GM19438 (cell line): ENCODE data around the gene GFRA1.

Source experiments
- ATAC-seq: cut with Tn5 transposase; IDR thresholded peaks from one replicate; pipeline ENCODE4 v1.9.1; 2021; ENCODE audit warnings: low read depth; ENCODE audit not compliant: unreplicated experiment

GFRA1 gene

DNA sequence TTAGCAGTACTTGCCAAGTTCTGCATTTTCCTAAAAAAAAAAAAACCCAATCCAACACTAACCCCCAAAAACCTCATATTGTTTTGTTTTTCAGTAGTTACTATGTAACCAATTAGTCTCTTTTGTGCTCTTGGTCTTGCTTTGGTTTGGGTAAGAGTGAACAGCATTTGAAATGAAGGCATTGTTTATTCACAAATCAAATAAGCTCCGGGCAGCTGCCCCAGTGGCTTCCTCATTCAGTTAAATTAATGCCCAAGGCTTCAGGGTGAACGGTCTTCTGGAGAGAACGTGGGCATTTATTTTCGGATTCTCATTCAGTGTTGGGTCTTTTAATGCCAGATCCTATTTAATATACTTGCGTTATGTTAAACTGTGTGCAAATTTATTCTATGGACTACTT lies 108.7 kb downstream of the GFRA1 start:
- ATAC-seq, result no peak

DNA sequence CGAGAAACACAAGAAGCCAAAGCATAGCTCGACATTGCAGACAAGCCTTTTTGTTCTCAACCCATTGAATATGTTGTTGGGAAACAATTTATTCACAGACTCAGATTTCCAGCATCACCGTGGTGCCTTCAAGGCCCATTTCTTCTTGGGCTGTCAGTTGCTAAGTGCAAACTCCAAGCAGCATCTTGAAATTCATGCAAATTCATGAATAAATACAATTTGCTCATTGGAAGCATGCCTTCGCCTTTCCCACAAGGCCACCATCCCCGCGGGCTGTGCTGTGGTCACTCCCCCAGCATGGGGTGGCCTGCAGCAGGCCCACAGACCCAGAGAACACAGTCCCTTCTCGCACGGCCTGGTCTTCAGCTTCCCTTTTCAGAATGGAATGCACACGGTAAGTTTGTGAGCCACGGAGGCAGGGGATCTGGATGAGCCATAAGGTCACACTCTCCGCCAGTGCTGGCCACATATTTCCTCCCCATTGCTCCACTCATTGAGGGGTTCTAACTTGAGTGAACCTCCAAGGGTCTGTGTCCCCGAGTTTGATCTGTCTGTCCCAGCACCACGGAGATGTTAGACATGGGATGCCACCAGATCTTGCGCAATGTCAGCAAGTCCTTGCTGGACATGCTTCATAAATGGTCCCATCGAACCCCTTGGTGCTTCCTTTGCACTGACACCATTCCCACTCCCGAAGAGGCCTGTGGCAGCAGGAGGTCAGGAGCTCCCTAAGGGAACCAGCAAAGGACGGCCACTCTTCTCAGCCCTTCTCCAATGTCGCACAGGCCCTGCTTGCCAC lies 109.5 kb downstream of the GFRA1 start:
- no peak for ATAC-seq

DNA sequence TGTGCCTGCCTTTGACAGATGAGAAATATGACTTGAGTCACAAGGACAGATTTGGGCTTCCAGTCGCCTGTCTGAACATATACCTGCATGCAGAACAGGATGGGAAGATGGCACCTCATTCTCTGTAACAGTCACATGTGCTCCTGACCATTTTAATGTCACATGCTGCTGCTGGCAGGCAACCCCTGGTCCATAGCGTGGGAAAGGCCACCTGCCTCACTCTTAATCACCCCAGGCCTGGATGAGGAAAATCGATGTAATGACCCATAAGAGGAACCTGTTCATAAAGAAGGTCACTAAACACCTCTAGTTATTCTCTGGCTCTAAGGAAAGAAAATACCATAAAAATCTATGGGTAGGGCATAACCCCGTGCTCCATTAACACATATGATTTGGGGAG lies 110.2 kb downstream of the GFRA1 start:
- no peak for ATAC-seq

DNA sequence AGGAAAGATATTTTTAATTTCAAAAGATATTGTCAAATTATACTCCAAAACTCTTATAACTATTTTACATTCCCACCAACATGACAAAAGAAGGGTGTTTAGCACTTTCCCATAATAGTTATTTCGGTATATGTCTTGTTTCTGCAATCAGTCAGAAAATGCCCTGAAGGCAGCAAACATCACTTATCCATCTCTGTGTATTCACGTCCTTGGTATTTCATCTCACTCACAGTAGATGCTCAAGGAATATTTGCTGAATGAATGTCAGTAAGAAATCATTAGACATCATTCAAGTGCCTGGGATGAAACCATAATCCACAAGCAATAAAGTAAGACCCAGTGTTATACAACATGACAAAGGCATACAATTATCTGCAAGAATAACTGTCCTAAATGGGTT lies 112.7 kb downstream of the GFRA1 start:
- ATAC-seq, result no peak

DNA sequence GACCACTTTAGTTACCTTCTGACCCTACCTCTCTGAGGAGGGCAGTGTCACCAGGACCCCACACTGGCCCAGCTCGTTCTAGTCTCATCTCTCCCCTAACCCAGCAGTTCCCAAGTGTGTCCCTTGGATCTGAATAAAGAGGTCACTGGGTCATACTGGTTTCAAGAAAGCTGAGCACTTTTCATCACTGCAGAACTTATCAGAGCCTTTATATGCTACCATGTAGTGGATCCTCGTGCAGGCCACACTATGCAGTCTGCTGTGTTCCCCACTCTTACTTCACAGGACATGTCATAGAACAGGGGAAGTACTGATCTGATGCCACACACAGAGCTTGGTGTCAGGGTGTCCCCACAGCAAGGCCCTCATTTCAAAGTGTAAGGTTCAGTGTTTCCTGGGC lies 113.8 kb downstream of the GFRA1 start:
- ATAC-seq, result no peak

DNA sequence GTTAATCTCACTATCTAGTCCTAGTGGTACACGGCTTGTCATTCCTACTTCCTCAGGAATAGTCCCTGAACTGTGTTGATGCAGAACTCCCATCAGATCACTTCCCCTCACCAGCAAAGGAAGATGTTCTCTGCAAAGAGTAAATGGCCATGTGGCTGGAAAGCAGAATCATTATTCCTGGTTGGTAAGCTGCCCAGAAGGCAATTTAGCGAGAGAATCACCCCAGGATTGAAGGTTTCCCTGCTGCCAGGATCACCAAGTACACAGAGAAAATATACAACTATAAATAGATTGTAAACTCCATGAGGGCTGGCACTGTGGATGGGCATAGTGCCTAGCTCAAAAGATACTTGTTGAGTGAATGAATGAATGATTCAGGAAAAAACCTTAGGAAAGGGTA lies 115.0 kb downstream of the GFRA1 start:
- no peak for ATAC-seq

DNA sequence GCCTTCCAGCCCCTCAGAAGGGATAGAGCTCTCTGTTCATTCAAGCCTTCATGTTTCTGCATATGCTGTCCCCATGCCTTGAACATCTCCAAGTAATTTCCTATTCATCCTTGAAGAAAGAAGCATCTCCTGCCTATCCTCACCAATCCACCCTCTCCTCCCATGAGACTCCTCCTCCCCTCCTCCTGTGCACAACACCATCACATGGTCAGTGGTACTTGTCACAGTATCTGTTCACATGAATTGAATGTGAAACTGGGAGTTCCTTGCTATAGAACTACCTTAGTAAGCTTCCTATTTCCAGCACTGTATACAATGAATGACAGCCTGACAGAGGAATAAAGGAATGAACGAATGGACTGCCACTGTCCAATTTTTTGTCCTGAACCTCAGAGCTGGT lies 115.5 kb downstream of the GFRA1 start:
- no peak for ATAC-seq

DNA sequence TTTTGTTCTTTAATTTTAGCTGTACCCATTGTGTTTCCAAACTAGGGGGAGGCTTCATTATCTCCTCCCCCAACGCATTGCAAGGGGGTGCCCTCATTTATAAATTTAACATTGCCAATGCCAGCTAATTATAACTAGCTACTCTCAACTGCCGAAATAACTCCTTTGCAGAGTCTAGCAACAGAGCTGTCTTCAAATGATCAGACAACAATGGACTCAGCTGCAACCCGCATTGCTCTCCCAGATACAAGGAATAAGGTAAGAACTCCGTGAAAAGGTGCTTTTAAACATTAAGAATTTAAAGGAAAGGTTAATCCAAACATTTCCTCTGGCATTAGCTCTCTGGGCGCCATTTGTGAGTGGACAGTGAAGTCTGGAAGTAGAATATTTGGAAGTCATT lies 116.2 kb downstream of the GFRA1 start:
- no peak for ATAC-seq

DNA sequence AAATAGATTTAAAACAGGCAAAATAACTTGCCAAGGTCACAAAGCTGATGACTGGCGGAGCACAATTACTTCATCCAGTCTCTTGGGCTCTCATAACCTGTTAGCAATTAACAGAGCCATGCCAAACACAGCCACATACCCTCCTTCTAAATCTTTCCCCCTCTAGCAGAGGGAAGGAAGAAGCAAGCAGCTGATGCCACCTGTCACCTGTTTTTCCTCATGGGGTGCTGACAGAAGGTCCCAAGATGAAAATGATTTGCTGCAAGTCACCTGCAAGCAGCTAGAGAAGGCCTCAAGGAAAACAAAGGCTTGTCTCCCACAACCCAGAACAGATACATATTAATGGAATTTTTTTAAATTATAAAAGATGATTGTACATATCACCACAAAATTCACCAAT lies 117.8 kb downstream of the GFRA1 start:
- no peak for ATAC-seq

DNA sequence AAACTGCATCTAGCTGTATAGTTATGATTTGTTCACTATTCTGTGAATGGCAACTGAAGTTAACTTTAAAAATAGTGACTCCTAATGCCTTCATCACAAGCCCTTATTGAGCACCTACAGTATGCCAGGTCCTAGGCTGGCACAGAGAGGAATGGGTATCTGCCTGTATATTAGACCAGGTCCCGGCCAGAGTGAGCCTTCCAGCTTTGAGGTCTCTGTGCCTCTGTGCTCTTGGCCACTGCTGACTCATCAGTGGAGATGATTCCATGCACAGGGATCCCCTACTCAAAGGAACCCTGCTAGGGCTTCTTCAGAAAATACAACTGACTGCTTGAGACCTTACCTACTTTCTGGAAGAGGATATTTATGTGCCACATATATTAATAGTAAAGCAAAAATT lies 118.4 kb downstream of the GFRA1 start:
- no peak for ATAC-seq

DNA sequence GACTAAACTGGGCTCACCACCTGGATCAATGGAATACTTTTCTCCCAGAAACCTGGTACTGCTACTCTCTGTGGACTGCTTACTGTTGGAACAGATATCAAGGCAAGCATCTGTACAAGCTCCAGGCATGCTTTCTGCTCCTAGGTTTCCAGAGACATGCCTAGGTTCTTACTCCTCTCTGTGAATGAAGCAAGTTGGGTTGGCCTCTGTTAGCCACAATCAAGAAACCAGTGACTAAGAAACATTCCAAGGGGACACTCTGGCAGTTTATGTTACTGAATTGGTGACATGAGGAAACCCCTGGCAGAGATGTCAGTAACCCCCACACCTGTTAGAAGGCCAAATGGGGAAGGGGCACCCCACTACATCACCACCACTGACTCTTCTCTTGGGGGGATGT lies 121.9 kb downstream of the GFRA1 start:
- ATAC-seq, result no peak

DNA sequence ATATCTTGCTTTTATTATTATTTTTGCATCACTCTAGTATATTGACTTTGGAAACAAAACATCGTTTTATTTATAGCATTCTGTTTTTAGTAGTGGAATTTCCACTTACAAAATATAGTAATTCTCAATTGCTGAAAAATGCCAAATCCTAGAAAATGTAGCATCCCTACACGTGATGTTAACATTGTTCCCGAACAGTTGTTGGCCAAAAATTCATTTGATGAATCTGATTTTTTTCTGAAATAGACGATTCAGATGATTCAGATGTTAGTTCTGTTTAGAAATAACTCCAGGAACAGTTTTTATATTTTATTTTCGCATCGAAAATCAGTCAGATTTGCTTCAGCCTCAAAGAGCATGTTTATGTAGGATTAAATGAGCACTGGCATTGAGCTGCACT lies 122.4 kb downstream of the GFRA1 start:
- ATAC-seq, result no peak

DNA sequence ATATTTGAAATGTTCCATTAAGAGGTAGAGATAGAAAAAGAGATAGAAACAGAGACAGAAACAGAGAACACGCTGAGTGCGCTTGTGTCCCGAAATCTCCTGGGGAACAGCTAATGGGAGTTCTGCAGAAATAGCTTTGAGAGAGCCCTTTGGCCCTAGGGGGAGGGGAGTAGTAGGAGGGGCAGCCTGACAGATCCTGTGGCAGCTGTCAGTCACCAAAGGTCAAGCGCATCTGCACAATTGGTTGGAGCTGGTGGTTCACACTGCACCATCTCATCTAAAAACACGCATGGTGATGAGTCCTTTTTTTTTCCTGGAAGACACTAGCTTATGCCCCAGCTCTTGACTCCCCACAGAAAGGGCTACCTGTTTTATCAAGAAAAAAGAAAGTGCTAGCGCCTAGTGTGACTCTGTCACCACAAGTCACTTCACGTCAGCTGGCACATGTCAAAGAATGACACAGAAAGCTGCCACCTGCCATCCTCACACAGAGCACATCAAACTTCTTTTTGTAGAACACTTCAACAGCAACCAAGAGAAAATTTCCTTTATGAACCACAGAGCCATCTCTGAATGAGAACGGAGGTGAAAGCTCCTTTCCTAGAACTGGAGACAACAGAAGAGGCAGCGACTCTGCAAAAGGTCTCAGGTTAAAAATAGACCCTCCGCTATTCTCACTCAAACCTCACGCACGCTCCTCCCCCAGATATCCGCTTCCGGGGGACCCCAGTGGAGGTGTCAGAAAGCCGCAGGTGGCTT lies 125.7 kb downstream of the GFRA1 start:
- ATAC-seq, result no peak

DNA sequence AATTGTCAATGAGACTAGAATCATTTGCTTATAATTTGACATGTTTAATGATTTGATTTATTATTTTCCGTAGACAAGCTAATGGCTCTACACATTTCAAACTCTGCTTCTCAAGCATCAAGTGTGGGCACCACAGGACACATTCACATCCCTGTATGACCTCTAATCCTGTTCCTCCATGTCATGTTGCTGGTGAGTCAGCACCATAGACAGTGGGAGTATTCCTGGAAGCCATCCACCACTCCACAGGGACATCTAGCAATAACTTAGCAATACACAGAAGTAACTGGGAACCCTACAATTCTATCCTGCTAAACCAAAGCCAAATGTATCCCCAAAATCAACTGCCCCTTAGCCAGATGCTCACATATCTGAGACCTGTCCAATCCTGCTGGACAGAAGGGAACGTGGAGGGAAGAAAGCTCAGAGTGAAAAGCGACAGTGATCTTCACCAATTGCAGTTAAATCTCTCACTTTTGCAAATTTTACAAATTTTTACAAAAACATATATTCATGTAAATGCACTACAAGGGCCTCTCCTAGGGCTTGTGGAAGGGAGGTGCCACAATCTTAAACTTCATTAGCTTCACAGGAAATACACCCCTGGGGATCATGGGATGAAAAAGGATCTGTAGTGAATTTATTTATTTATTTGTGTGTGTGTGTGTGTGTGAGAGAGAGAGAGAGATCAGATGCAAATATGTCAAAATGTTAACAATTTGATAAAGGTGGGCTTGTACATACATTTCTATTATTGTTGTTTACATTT lies 126.5 kb downstream of the GFRA1 start:
- no peak for ATAC-seq

DNA sequence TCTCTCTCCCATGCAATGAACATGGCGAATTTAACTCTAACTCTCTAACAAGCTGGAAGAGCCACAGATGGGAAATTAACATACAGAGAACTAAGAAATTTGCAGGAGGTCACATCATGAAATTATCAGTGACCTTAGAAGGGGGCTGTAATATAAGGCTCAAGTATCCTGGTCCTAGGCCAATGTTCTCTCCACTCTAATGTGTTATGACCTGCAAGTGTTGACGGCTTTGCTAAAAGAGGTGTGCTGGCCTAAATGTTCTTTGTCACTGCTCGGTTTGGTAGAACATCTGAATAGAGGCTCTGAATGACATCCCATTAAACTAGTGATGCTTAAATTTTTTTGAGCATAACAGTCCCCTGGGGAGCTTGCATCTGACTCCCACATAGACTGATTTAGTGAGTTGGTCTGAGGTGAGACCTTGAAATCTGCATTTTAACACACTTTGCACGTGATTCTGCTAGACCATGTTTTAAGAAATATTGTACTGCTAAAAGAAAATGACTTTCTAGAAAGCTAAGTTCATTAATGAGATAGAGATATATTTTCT lies 129.3 kb downstream of the GFRA1 start:
- ATAC-seq, result no peak

DNA sequence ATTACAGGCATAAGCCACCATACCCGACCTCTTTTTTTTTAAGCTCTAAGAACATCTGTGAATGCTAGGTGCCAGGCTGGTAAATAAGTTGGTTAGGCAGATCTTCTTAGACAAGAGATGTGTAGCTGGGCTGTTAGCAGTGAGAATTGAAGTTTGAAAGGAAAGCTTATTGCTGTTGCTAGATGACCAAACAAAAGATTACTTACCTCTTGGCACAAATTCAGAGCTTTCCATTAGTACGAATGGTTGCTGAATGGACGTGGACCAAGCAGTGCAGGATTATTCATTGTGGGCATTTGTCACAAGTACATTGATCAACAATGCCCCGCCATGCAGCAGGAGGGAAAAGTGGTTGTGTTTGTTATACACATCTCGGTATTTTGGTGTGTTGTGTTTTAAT lies 131.2 kb downstream of the GFRA1 start:
- no peak for ATAC-seq

DNA sequence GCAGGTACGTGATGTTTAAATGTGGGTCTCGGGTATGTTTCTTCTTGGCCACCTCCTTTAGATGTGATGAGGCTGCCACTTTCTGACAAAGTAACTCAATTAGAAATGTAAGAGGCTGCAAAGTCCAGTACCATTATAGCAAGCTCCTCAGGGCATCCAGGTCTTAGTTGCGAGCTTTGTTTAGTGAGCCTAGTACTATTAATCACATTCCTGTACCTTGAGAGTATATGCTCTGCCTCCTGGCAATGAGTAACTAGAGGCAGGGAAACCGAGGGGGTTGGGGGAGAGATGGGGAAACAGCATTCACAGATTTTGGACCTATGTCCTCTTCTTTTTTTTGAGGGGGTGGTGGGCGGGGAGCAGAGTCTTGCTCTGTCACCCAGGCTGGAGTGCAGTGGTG lies 131.8 kb downstream of the GFRA1 start:
- ATAC-seq, result no peak

DNA sequence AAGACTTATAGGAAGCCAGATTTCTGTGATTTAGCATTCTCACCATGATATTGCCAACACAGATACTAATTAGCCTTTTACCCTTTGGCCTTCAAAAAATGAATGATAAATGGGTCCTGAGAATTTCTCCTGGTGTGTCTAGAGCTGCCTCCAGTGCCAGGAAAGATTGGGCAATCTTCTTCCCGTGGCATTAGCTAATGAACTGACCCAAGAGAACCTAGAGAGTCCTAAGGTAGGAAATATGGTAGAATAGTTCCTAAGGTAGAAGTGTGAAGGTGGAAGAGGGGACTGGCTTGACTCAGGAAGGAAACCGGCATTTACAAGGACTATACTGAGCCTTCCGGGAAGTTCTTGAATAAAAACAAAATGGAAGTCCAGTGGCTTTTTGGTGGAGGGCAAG lies 133.1 kb downstream of the GFRA1 start:
- ATAC-seq, result no peak

DNA sequence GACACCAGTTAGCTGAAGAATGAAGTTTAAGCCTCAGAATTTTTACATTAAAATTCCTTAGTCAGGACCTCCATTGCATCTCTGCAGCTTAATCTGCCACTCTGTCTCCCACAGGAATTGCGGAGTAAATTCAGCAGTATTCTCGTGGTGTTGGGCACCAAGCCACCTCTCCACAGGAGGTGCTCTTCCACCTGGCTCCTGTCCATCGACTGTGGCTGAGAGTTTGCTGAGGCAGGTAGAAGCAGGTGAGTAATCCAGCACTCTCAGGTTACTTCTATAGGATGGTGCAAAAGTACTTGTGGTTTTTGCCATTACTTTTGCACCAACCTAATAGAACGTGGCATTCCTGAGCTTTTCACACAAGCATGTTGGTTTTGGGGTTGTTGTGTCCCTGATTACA lies 134.1 kb downstream of the GFRA1 start:
- no peak for ATAC-seq

DNA sequence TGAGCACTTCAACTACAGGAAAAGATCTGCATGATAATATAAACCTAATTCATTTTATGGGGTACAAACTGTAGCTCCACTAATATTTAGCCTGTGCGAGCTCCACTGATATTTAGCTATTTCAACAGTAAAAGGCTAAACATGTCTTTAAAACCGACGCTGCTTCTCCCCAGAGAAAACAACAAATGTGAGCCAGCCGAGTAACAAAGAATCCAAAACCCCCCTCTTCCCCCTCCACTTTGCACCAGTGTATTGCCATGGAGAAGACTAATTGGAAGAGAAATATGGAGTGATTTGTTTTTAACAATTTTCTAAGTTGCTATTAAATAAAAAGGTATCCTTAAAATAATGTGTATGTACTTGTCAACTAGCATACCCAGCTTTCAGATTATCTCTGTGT lies 136.7 kb downstream of the GFRA1 start:
- no peak for ATAC-seq

DNA sequence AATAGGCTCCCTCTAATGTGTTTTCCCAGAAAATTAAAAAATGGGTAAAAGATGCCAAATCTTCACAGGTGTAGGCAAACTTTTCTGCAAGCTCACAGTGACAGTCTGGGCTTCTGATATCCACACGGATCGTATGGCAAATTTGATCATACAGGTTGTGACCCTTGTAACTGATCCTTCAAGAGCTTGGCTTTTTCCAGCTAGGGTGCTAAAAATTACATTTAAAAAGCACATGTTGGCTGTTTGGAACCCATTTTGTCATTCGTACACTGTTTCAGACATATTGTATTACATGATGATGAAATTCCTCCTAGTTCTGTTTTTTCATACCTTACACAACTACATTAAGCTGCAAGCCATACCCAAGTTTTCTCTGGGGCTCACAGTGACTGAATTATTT lies 138.7 kb downstream of the GFRA1 start:
- ATAC-seq, result no peak
